ENCODE measurements around the gene HPX.

Gene HPX

GRCh38 chr11:6485661-6486060 is 44.9 kb upstream of the HPX start:
- no peak for DNase-seq (ENCODE audit: extremely low spot score)
- TF ChIP-seq PKNOX1 (IDR thresholded peaks at IDR 0.05) (no peak), FOXM1 (IDR thresholded peaks at IDR 0.05; ENCODE audit: borderline replicate concordance) (no peak), TARDBP (IDR thresholded peaks at IDR 0.05) (no peak), LEF1 (IDR thresholded peaks at IDR 0.05; ENCODE audit: borderline replicate concordance) (no peak), FOXK2 (IDR thresholded peaks at IDR 0.05) (no peak), BHLHE40 (IDR thresholded peaks at IDR 0.05; ENCODE audit: borderline replicate concordance) (no peak), NFRKB (IDR thresholded peaks at IDR 0.05) (no peak), L3MBTL2 (conservative IDR thresholded peaks at IDR 0.05) (no peak), CTBP1 (IDR thresholded peaks at IDR 0.05; ENCODE audit: borderline replicate concordance) (no peak), ARNT (IDR thresholded peaks at IDR 0.05) (no peak), ZNF384 (IDR thresholded peaks at IDR 0.05) (no peak), FOXA1 (IDR thresholded peaks at IDR 0.05) (no peak)
- ChIA-PET POLR2A (no interaction called here), CTCF (interaction anchor here (1.9 kb wide), 1 partner anchor 107 kb away, joined by 7 read pairs; no protein-coding TSS in a partner anchor)

GRCh38 chr11:6483015-6483414 is 42.2 kb upstream of the HPX start:
- ChIA-PET POLR2A (interaction anchor here (2.3 to 2.8 kb wide), 2 partner anchors 7 to 14 kb away, joined by 13 to 22 read pairs; no protein-coding TSS in a partner anchor), CTCF (interaction anchor here (0.9 kb wide), 1 partner anchor 44 kb away, joined by 4 read pairs; no protein-coding TSS in a partner anchor)
- no peak for DNase-seq (ENCODE audit: extremely low spot score)
- no peak for TF ChIP-seq ZNF384 (IDR thresholded peaks at IDR 0.05)
- no peak for TF ChIP-seq ELF4 (IDR thresholded peaks at IDR 0.05)
- TF ChIP-seq L3MBTL2 (conservative IDR thresholded peaks at IDR 0.05) = no peak
- TF ChIP-seq BHLHE40 (IDR thresholded peaks at IDR 0.05; ENCODE audit: borderline replicate concordance) = no peak
- TF ChIP-seq SUZ12 (IDR thresholded peaks at IDR 0.05) = no peak

- DNase-seq (ENCODE audit: extremely low spot score) = no peak
- CTCF ChIA-PET = interaction anchor here (0.9 kb wide), 1 partner anchor 43 kb away, joined by 4 read pairs; no protein-coding TSS in a partner anchor
- TF ChIP-seq FOXM1 (IDR thresholded peaks at IDR 0.05; ENCODE audit: borderline replicate concordance) (no peak), FOXK2 (IDR thresholded peaks at IDR 0.05) (no peak), SUZ12 (IDR thresholded peaks at IDR 0.05) (no peak), ZNF384 (IDR thresholded peaks at IDR 0.05) (no peak), ARNT (IDR thresholded peaks at IDR 0.05) (no peak)
- POLR2A ChIA-PET = interaction anchor here (2.3 to 2.8 kb wide), 2 partner anchors 8 to 14 kb away, joined by 13 to 22 read pairs; no protein-coding TSS in a partner anchor
Observed at GRCh38 chr11:6482441-6482840, 41.7 kb upstream of the HPX start.

- ChIA-PET POLR2A (interaction anchor here (0.7 to 2.8 kb wide), 12 partner anchors 8 to 201 kb away, joined by 3 to 22 read pairs (median 5); partner anchors contain the start of genes APBB1, MRPL17 and SMPD1), CTCF (no interaction called here)
- TF ChIP-seq ELF4 (IDR thresholded peaks at IDR 0.05) (no peak), LEF1 (IDR thresholded peaks at IDR 0.05; ENCODE audit: borderline replicate concordance) (no peak), FOXK2 (IDR thresholded peaks at IDR 0.05) (no peak), FOXA1 (IDR thresholded peaks at IDR 0.05) (no peak), ARNT (IDR thresholded peaks at IDR 0.05) (no peak), HDGF (IDR thresholded peaks at IDR 0.05; ENCODE audit: borderline replicate concordance) (no peak)
- DNase-seq (ENCODE audit: extremely low spot score) = no peak
Observed at GRCh38 chr11:6481924-6482275, 41.1 kb upstream of the HPX start.

- DNase-seq (ENCODE audit: extremely low spot score) = peak; percentile 97
- POLR2A ChIA-PET = interaction anchor here (0.7 to 2.8 kb wide), 16 partner anchors 9 to 202 kb away, joined by 3 to 22 read pairs (median 4); partner anchors contain the start of genes APBB1, ILK, MRPL17 and SMPD1
- no peak for TF ChIP-seq HDGF (IDR thresholded peaks at IDR 0.05; ENCODE audit: borderline replicate concordance)
- TF ChIP-seq PKNOX1 (IDR thresholded peaks at IDR 0.05) = peak; percentile 24; the same call in 1 of the 2 replicates
- peak; percentile 70 for TF ChIP-seq ELF4 (IDR thresholded peaks at IDR 0.05)
- peak; percentile 72 for TF ChIP-seq L3MBTL2 (conservative IDR thresholded peaks at IDR 0.05)
- CTCF ChIA-PET = interaction anchor here (0.7 kb wide), 1 partner anchor 102 kb away, joined by 3 read pairs; no protein-coding TSS in a partner anchor
Observed at GRCh38 chr11:6481012-6481923, 40.5 kb upstream of the HPX start, which contains the start of the genes ARFIP2 and TIMM10B. ARFIP2 (minus strand) TSS chr11:6481331; CDS start chr11:6480421, 910 bp downstream. TIMM10B (plus strand) TSS chr11:6481501; CDS start chr11:6481517, 16 bp downstream.

GRCh38 chr11:6480299-6480914 is 39.6 kb upstream of the HPX start:
- no peak for TF ChIP-seq ARNT (IDR thresholded peaks at IDR 0.05)
- no peak for TF ChIP-seq ZNF384 (IDR thresholded peaks at IDR 0.05)
- no peak for TF ChIP-seq BHLHE40 (IDR thresholded peaks at IDR 0.05; ENCODE audit: borderline replicate concordance)
- TF ChIP-seq NFRKB (IDR thresholded peaks at IDR 0.05) = no peak
- no peak for TF ChIP-seq SUZ12 (IDR thresholded peaks at IDR 0.05)
- ChIA-PET POLR2A (no interaction called here), CTCF (no interaction called here)
- no peak for DNase-seq (ENCODE audit: extremely low spot score)

GRCh38 chr11:6476571-6476970 is 35.8 kb upstream of the HPX start:
- CTCF ChIA-PET = interaction anchor here (1.2 to 1.4 kb wide), 2 partner anchors 33 to 97 kb away, joined by 3 read pairs; no protein-coding TSS in a partner anchor
- DNase-seq (ENCODE audit: extremely low spot score) = no peak
- POLR2A ChIA-PET = interaction anchor here (1.3 kb wide), 1 partner anchor 97 kb away, joined by 6 read pairs; no protein-coding TSS in a partner anchor
- no peak for TF ChIP-seq L3MBTL2 (conservative IDR thresholded peaks at IDR 0.05)
- no peak for TF ChIP-seq FOXA1 (IDR thresholded peaks at IDR 0.05)
- TF ChIP-seq ZNF384 (IDR thresholded peaks at IDR 0.05) = no peak
- TF ChIP-seq LEF1 (IDR thresholded peaks at IDR 0.05; ENCODE audit: borderline replicate concordance) = no peak
- no peak for TF ChIP-seq TARDBP (IDR thresholded peaks at IDR 0.05)
- TF ChIP-seq CTBP1 (IDR thresholded peaks at IDR 0.05; ENCODE audit: borderline replicate concordance) = no peak
- no peak for TF ChIP-seq BHLHE40 (IDR thresholded peaks at IDR 0.05; ENCODE audit: borderline replicate concordance)
